Uterus (tissue), 4 donors: ENCODE results near the gene VSTM4. TPM values are rescaled to one million over a fixed set of nuclear protein-coding genes. Genes with fewer than 3 reads are reported as not detected.

Source experiments
- DNase-seq, 2 donors: peaks; one replicate each; pipeline ENCODE4 v3.0.0-alpha.2; 2019 to 2020
- H3K27ac ChIP-seq, 2 donors: fragments of 200-600 bp; sonication (generic); 1 replicate in 1 of 2; 2 replicates in 1 of 2; pipeline ENCODE4 v1.5.1; 2016 to 2018
- H3K27me3 ChIP-seq, 2 donors: fragments of 200-600 bp; sonication (generic); one replicate each; pipeline ENCODE4 v1.5.1; 2018 to 2019; ENCODE audit warnings: control low read depth in 1 of 2
- H3K36me3 ChIP-seq, 2 donors: fragments of 200-600 bp; sonication (generic); one replicate each; pipeline ENCODE4 v1.5.1; 2019; ENCODE audit warnings: control low read depth in 1 of 2
- H3K4me1 ChIP-seq, 2 donors: fragments of 200-600 bp; sonication (generic); one replicate each; pipeline ENCODE4 v1.5.1; 2018 to 2019; ENCODE audit warnings: control low read depth in 1 of 2
- H3K4me3 ChIP-seq, 2 donors: fragments of 200-600 bp; sonication (generic); 1 replicate in 1 of 2; 2 replicates in 1 of 2; pipeline ENCODE4 v1.5.1; 2018 to 2019; ENCODE audit warnings: mild to moderate bottlenecking in 1 of 2
- H3K9me3 ChIP-seq, 2 donors: fragments of 200-600 bp; sonication (generic); one replicate each; pipeline ENCODE4 v1.5.1; 2019; ENCODE audit warnings: control low read depth in 1 of 2
- POLR2A ChIP-seq, 2 donors: fragments of 450-650 bp; IDR thresholded peaks; one replicate each; pipeline ENCODE4 v1.6.1; 2016; ENCODE audit warnings: antibody characterized with exemption in 2 of 2, mild to moderate bottlenecking in 1 of 2, moderate library complexity in 1 of 2
- intact Hi-C: fragments of 100-400 bp; cut with DNase I; formaldehyde crosslinking; loops from one replicate; pipeline ENCODE4 v1.15.1; 2023; ENCODE audit warnings: low total_unique reads
- total RNA-seq, 4 donors: library from RNA; depleted of rRNA in 3 of 4; stranded (reverse); fragments of >200 nt in 3 of 4; gene quantifications; one replicate each; pipeline versions ENCODE4 v1.1.0 to v1.2.4, GENCODE V29; 2014 to 2023
- TF ChIP-seq, protein P1 (sequence below), 4 experiments: fragments of 200-600 bp in 2 of 4; fragments of 450-650 bp in 2 of 4; sonication (generic) in 2 of 4; IDR thresholded peaks; one replicate each; pipeline ENCODE4 v1.5.1; 2016 to 2019; ENCODE audit warnings: antibody characterized with exemption in 4 of 4, mild to moderate bottlenecking in 2 of 4, moderate library complexity in 1 of 4
- donor health status: DM: yes; HTN: yes; CAD: no.

The VSTM4 gene
- total RNA-seq, 4 donors from 2014 or later = 10.3 to 46.6 (median 19.3) TPM

DNA sequence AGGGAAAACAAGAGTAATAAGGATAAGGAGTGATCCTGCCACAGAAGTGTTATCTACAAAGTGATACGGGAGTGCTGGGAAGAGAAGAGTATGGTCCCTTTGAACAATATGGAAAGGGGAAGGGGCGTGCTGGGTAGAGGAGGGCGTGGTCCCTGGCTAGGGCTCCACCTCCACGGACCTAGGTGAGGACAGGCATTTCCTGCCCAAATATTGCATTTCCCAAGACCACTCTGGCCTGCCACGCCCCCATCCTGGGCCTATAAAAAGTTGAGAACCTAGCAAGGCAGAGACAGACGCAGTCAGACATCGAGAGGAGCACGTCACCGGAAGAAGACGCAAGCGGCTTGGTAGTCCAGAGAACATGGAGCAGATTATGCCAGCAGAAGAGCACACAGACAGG, 22.8 kb downstream of the VSTM4 start:
- no peak for TF ChIP-seq POLR2A (IDR thresholded peaks at IDR 0.05)
- TF ChIP-seq, protein P1, sequence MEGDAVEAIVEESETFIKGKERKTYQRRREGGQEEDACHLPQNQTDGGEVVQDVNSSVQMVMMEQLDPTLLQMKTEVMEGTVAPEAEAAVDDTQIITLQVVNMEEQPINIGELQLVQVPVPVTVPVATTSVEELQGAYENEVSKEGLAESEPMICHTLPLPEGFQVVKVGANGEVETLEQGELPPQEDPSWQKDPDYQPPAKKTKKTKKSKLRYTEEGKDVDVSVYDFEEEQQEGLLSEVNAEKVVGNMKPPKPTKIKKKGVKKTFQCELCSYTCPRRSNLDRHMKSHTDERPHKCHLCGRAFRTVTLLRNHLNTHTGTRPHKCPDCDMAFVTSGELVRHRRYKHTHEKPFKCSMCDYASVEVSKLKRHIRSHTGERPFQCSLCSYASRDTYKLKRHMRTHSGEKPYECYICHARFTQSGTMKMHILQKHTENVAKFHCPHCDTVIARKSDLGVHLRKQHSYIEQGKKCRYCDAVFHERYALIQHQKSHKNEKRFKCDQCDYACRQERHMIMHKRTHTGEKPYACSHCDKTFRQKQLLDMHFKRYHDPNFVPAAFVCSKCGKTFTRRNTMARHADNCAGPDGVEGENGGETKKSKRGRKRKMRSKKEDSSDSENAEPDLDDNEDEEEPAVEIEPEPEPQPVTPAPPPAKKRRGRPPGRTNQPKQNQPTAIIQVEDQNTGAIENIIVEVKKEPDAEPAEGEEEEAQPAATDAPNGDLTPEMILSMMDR (IDR thresholded peaks at IDR 0.05) = no peak
- Histone ChIP-seq H3K4me3 (no peak overlapping the region), H3K36me3 (no peaks in the 10 kb centered on the region), H3K9me3 (no peaks in the 10 kb centered on the region), H3K27ac (no peak overlapping the region), H3K4me1 (peaks cover 0 to 5% of the 10 kb centered on the region in 2 donors), H3K27me3 (no peaks in the 10 kb centered on the region)
- intact Hi-C loops = no loop called here
- no peak for DNase-seq

- intact Hi-C loops = no loop called here
- DNase-seq = no peak
These were observed 23.7 kb downstream of the VSTM4 start for GRCh38 chr10:49091450-49092210.

DNA sequence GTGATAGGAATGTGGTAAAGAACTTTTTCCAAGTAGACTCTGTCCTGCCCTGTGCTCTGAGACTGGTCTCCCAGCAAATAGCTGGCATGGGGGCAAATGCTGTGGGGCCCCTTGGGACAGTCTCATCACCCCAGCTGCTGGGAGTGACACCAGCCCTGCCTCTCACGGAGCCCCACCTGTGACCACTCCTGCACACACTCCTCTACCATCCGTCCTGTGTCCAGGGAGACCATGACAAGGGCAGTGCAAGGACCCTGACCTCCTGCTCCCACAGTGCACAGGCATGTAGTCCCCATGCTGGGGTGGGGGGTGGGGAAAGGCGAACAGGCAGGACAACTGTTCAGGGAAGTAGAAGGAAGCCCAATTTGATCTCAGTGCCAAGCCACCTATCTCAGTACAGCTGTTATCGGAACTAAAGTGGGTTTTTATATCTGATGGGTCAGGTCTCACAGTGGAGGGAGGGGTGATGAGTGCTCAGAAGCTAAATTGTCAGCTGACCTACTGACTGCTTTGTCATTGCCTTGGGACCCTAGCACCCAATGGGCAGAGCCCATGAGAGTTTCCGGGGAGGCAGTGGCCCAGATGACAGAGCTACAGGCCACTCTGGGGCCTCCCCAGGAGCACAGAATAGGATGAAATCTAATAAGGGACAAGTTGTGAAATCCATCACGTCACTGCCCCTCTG, 24.5 kb downstream of the VSTM4 start:
- no peak for DNase-seq

More at GRCh38 chr10:49091450-49092210, 23.7 kb downstream of the VSTM4 start:
- no peaks in the 10 kb centered on the region for H3K36me3 ChIP-seq
- no peaks in the 10 kb centered on the region for H3K27me3 ChIP-seq
- no peak for TF ChIP-seq POLR2A (IDR thresholded peaks at IDR 0.05)
- TF ChIP-seq, protein P1 (IDR thresholded peaks at IDR 0.05) = no peak
- no peaks in the 10 kb centered on the region for H3K9me3 ChIP-seq
- peaks cover 0 to 5% of the 10 kb centered on the region in 2 donors for H3K4me1 ChIP-seq
- H3K27ac ChIP-seq = peak overlapping the region in 1 of 2 donors; percentile 49
- H3K4me3 ChIP-seq = no peak overlapping the region

DNA sequence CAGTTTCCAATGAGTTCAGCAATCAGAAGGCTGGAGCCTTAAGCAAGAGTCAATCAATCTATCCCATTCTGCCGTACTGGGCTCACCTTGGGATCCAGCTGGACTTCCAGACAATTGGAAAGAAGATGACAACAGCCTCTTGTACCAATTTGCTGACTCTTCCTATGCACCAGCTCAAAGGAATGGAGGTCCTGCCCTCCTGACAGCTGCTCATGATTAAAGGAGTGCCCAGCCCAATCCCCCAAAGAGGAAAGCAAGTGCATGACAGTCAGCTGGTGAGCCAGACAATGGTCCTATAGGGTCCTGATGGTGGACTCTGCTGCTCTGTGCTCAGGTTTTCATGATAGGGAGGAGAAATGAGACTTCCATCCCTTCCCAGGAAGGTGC, 25.1 kb downstream of the VSTM4 start:
- peaks cover 0 to 5% of the 10 kb centered on the region in 2 donors for H3K4me1 ChIP-seq
- TF ChIP-seq, protein P1 (IDR thresholded peaks at IDR 0.05) = no peak
- no peak for TF ChIP-seq POLR2A (IDR thresholded peaks at IDR 0.05)
- H3K4me3 ChIP-seq = no peak overlapping the region
- no peaks in the 10 kb centered on the region for H3K9me3 ChIP-seq
- peak overlapping the region; percentile 49 to 50 for H3K27ac ChIP-seq
- DNase-seq = no peak
- no peaks in the 10 kb centered on the region for H3K36me3 ChIP-seq
- intact Hi-C loops = no loop called here
- no peaks in the 10 kb centered on the region for H3K27me3 ChIP-seq

More for the DNA sequence above, 24.5 kb downstream of the VSTM4 start:
- no peak for TF ChIP-seq POLR2A (IDR thresholded peaks at IDR 0.05)
- TF ChIP-seq, protein P1 (IDR thresholded peaks at IDR 0.05) = no peak
- peaks cover 0 to 5% of the 10 kb centered on the region in 2 donors for H3K4me1 ChIP-seq
- no peaks in the 10 kb centered on the region for H3K36me3 ChIP-seq
- no peak overlapping the region for H3K4me3 ChIP-seq
- no peaks in the 10 kb centered on the region for H3K27me3 ChIP-seq
- H3K27ac ChIP-seq = peak overlapping the region; percentile 49 to 50
- no peaks in the 10 kb centered on the region for H3K9me3 ChIP-seq
- intact Hi-C loops = no loop called here
